Fibroblast of skin of left biceps (primary cell): ENCODE results near the gene COL4A3.
A peak's percentile ranks its signal among the peaks of the same experiment; 100 is the strongest.

Experiments used
- DNase-seq, 2 experiments: peaks; one replicate each; pipeline ENCODE4 v3.0.0-alpha.2; 2013; ENCODE audit warnings: low read depth in 2 of 2

COL4A3 gene

GRCh38 chr2:227163998-227164762, at the start of gene COL4A3, which contains the start of gene COL4A4:
Gene COL4A3, plus strand, starts transcription at chr2:227164624. Its CDS starts 103 bp downstream, at chr2:227164727.
Gene COL4A4, minus strand, starts transcription at chr2:227164205. Its CDS starts 16,722 bp downstream, at chr2:227147483.
- no peak for DNase-seq

GRCh38 chr2:227115761-227116160, 48.7 kb upstream of the COL4A3 start:
- DNase-seq = peak; percentile 38 to 53

GRCh38 chr2:227117027-227117426, 47.4 kb upstream of the COL4A3 start:
- DNase-seq = no peak

- no peak for DNase-seq
Measured at GRCh38 chr2:227117852-227118251, 46.6 kb upstream of the COL4A3 start.

GRCh38 chr2:227118353-227118752, 46.1 kb upstream of the COL4A3 start:
- no peak for DNase-seq

- no peak for DNase-seq
Measured at GRCh38 chr2:227123697-227124096, 40.7 kb upstream of the COL4A3 start.

GRCh38 chr2:227124811-227125210, 39.6 kb upstream of the COL4A3 start:
- DNase-seq = no peak

GRCh38 chr2:227125506-227125905, 38.9 kb upstream of the COL4A3 start:
- no peak for DNase-seq

- DNase-seq = no peak
Measured at GRCh38 chr2:227127201-227127600, 37.2 kb upstream of the COL4A3 start.

- no peak for DNase-seq
Measured at GRCh38 chr2:227130636-227131035, 33.8 kb upstream of the COL4A3 start.

GRCh38 chr2:227132986-227133385, 31.4 kb upstream of the COL4A3 start:
- DNase-seq = no peak

GRCh38 chr2:227134591-227134990, 29.8 kb upstream of the COL4A3 start:
- DNase-seq = no peak

GRCh38 chr2:227141301-227141700, 23.1 kb upstream of the COL4A3 start:
- no peak for DNase-seq

GRCh38 chr2:227143895-227144294, 20.5 kb upstream of the COL4A3 start:
- DNase-seq = no peak

- DNase-seq = no peak
Measured at GRCh38 chr2:227146456-227146855, 18.0 kb upstream of the COL4A3 start.

- DNase-seq = peak; percentile 41 to 50
Measured at GRCh38 chr2:227147023-227147422, 17.4 kb upstream of the COL4A3 start.

- no peak for DNase-seq
Measured at GRCh38 chr2:227148106-227148505, 16.3 kb upstream of the COL4A3 start.

- DNase-seq = no peak
Measured at GRCh38 chr2:227150222-227150936, 14.0 kb upstream of the COL4A3 start.

GRCh38 chr2:227152093-227152766, 12.2 kb upstream of the COL4A3 start:
- no peak for DNase-seq

- no peak for DNase-seq
Measured at GRCh38 chr2:227153307-227153706, 11.1 kb upstream of the COL4A3 start.

GRCh38 chr2:227153758-227154486, 10.5 kb upstream of the COL4A3 start:
- DNase-seq = no peak
